HepG2 (cell line): Measurements from ENCODE around the gene XIAP. TPM values are rescaled to one million over a fixed set of nuclear protein-coding genes. Genes with fewer than 3 reads are reported as not detected.

Experiments used
- ARNT2 ChIP-seq: sonication (generic); formaldehyde crosslinking; IDR thresholded peaks from 2 replicates; pipeline ENCODE4 v1.8.0; 2022; ENCODE audit warnings: mild to moderate bottlenecking, low read depth, missing genetic modification reagents, moderate library complexity
- HNRNPK ChIP-seq: fragments of 200-400 bp; formaldehyde crosslinking; IDR thresholded peaks from 2 replicates; pipeline ENCODE4 v1.6.1; 2018; ENCODE audit warnings: low read length, low read depth, moderate library complexity, mild to moderate bottlenecking; ENCODE audit not compliant: poor library complexity, severe bottlenecking
- MTA3 ChIP-seq: sonication (generic); formaldehyde crosslinking; IDR thresholded peaks from 2 replicates; pipeline ENCODE4 v1.4.0; 2020; ENCODE audit warnings: missing genetic modification reagents
- SYNCRIP ChIP-seq: fragments of 200-400 bp; formaldehyde crosslinking; IDR thresholded peaks from 2 replicates; pipeline ENCODE4 v1.6.1; 2018; ENCODE audit warnings: mild to moderate bottlenecking, low read depth, low read length; ENCODE audit not compliant: insufficient read depth
- ZBTB40 ChIP-seq, 2 experiments: fragments of 450-650 bp in 1 of 2; sonication (generic) in 1 of 2; formaldehyde crosslinking in 1 of 2; IDR thresholded peaks; 2 replicates each; pipeline versions ENCODE4 v1.6.1 to v1.8.0; 2016 to 2022; ENCODE audit warnings: antibody characterized with exemption in 1 of 2, mild to moderate bottlenecking in 1 of 2, missing genetic modification reagents in 1 of 2
- ZNF205 ChIP-seq: IDR thresholded peaks from 2 replicates; pipeline ENCODE4 v1.6.1; 2018; ENCODE audit warnings: missing biosample characterization, missing genetic modification reagents
- ZNF224 ChIP-seq: sonication (generic); formaldehyde crosslinking; IDR thresholded peaks from 2 replicates; pipeline ENCODE4 v1.5.0; 2020; ENCODE audit warnings: mild to moderate bottlenecking, missing genetic modification reagents
- ZNF318 ChIP-seq: sonication (generic); formaldehyde crosslinking; IDR thresholded peaks from 2 replicates; pipeline ENCODE4 v1.4.0; 2020; ENCODE audit warnings: mild to moderate bottlenecking, missing genetic modification reagents
- ZNF691 ChIP-seq: sonication (generic); formaldehyde crosslinking; IDR thresholded peaks from 2 replicates; pipeline ENCODE4 v1.4.0; 2020; ENCODE audit warnings: missing genetic modification reagents, low read depth, mild to moderate bottlenecking, borderline replicate concordance
- polyA plus RNA-seq, 8 experiments: library from polyadenylated mRNA; depleted of rRNA in 3 of 8; stranded (reverse) in 7 of 8; unstranded in 1 of 8; fragments of >200 nt; fragmentation: Illumina TruSeq in 4 of 8; extraction: Trizol in 4 of 8; gene quantifications; 2 replicates each; pipeline versions ENCODE4 v1.2.1 to v1.2.3, GENCODE V29; 2011 to 2016; ENCODE audit warnings: low read depth in 4 of 8, missing spikeins in 1 of 8, mixed read lengths in 1 of 8; ENCODE audit not compliant: insufficient read depth in 1 of 8
- total RNA-seq, 5 experiments: library from RNA; depleted of rRNA; stranded (reverse); fragments of >200 nt; fragmentation: Illumina TruSeq; extraction: Trizol; gene quantifications; 2 replicates each; pipeline ENCODE4 v1.2.3, GENCODE V29; 2016; ENCODE audit warnings: low read depth in 1 of 5

The XIAP gene
- total and polyA plus RNA-seq, 2 of the 13 experiments (the other 11 are each of a cell fraction or from before 2014, with no cell fraction given), result 12.9 to 29.5 TPM

- TF ChIP-seq ZBTB40 (IDR thresholded peaks at IDR 0.05) (no peak), ZBTB40 (CRISPR knock-in tag; IDR thresholded peaks at IDR 0.05) (no peak), SYNCRIP (no peak), ZNF691 (no peak), ARNT2 (CRISPR knock-in tag) (no peak), ZNF318 (CRISPR knock-in tag) (no peak), MTA3 (CRISPR knock-in tag) (no peak), HNRNPK (no peak), ZNF205 (no peak), ZNF224 (CRISPR knock-in tag) (no peak)
Observed at GRCh38 chrX:123962006-123962467, 102.2 kb downstream of the XIAP start (continued).
